M059J (cell line): ENCODE data around the gene BAG2. TPM values are rescaled to one million over a fixed set of nuclear protein-coding genes. Genes with fewer than 3 reads are reported as not detected.

Experiments used
- DNase-seq: peaks from one replicate; pipeline ENCODE4 v3.0.0-alpha.2; 2012; ENCODE audit warnings: low read depth
- total RNA-seq: library from RNA; depleted of rRNA; stranded (reverse); fragments of >200 nt; shearing (Covaris generic); gene quantifications from 2 replicates; pipeline ENCODE4 v1.2.3, GENCODE V29; 2014; rRNA removed

The BAG2 gene
- total RNA-seq, 1 experiment from 2014 or later, result 11.9 TPM

DNA sequence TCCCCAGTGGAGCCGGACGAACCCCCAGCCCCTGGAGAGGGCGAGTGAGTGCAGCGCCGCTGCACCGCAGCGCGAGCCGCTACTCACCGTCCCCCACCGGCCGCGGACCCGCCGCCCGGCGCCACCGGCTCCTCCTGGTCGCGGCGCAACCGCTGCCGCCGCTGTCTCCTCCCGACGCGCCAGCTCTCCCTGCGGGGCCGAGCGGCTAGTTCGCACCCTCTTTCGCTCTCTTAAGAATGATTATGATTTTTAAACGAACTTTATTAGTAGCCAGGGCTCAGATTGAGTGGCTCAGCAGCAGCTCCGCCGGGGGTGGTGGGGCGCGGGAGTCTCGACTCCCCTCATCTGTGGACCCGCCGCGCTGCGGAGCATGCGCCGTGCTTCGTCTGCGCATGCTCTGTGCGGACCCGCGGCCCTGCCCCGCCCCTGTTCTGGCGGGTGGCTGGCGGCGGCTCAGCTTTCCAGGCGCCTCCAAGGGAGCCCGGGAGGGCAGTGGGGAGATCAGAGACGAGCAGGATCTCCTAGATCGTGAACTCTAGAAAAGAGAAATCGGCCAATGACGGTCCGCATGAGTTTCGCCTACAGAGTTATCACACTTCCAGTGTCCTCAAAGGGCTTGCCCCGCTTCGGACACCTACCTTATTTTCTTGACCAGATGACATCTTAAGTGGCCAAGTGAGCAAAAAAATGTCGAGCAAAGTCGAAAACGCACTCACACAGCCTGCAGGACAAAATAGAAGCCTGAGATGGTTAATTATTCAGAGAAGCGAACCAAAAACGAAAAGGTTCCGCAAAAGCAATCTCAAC, 50.0 kb downstream of the BAG2 start, which contains the start of gene RAB23:
TSS of gene RAB23 (minus strand) at position 372 of the 807 bp plus-strand sequence. CDS start 11,927 bp downstream, outside the sequence.
- DNase-seq, result peak; percentile 87

DNA sequence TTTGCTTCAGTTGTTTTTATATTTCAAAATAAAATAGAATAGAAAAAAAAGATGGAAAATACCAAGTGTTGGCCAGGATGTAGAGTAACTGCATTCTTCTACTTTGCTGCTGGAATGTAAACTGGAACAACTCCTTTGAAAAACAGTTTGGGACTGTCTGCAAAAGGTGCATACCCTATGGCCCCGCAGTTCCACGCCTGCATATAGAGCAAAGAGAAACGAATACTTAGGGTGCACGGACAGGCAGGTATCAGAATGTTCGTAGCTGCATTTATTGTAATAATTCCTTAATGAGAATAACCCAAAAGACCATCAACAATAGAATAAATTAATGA, 50.6 kb downstream of the BAG2 start:
- no peak for DNase-seq

GRCh38 chr6:57224769-57225515, 52.8 kb downstream of the BAG2 start:
- peak; percentile 80 for DNase-seq

- peak; percentile 81 for DNase-seq
These were observed 54.1 kb downstream of the BAG2 start for GRCh38 chr6:57226221-57226620.

Other genes starting within 250 kb of the BAG2 start
- 16.3 and 21.4 TPM in 2 replicates for gene BEND6, start 217.2 kb upstream of the BAG2 start, total RNA-seq
- 17.3 and 17.9 TPM in 2 replicates for gene KIAA1586, start 125.6 kb upstream of the BAG2 start, total RNA-seq
- gene ZNF451, start 82.1 kb upstream of the BAG2 start, total RNA-seq, result 37.9 and 48.6 TPM in 2 replicates
- 47.9 and 60.5 TPM in 2 replicates for gene RAB23, start 50.0 kb downstream of the BAG2 start, total RNA-seq
- gene PRIM2, start 145.3 kb downstream of the BAG2 start, total RNA-seq, result 85.3 and 96.5 TPM in 2 replicates